Fibroblast of lung (primary cell): Measurements from ENCODE around the gene RPS27.

Experiments
- EZH2 ChIP-seq: IDR thresholded peaks from 2 replicates; pipeline ENCODE4 v1.5.1; 2012; ENCODE audit warnings: low read length, control low read depth, mild to moderate bottlenecking; ENCODE audit errors: missing control alignments
- TF ChIP-seq, protein P1 (sequence below), 2 donors: IDR thresholded peaks in 1 of 2; conservative IDR thresholded peaks in 1 of 2; 1 replicate in 1 of 2; 2 replicates in 1 of 2; pipeline ENCODE4 v1.5.1; 2011 to 2012; ENCODE audit warnings: low read length in 2 of 2, control low read depth in 1 of 2, inconsistent platforms in 1 of 2, low read depth in 1 of 2, mild to moderate bottlenecking in 1 of 2

DNA sequence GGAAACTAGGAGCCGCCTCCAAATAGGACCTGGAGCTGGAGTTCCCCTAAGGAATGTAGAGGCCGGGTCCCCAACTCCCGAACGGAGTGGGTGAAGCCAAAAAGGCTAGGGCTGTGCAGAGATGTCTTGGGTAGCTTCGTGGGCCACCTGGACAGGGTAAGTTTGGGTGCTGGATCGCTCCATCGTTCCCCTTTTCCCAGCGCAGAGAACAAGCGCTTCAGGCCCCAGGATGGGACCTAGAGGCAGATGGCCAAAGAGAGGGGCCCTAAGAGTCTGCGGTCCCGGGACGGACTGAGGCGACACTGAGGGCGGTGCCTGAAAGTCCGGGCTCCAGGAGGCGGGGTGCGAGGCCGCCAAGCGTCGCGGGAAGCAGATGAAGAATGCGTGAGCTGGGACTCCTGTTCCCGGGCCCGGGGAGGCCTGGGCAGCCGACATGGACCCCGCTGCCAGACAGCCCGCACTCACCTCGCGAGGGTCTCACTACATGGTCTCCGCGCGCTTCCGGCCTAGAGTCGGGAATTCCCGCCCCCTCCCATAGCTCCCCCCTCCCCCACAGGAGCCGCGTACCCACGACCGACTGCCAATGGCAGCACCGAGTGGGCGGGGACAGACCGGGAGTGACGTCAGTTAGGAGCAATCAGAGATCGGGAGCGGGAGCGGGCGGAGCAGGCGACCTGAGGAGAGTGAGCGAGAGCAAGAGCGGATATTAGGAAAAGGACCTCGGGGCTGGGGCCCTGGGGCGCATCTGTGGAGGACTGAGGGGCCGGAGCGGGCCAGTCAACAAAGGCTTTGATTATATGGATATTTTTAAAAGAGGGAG lies 27.3 kb upstream of the RPS27 start, which contains the start of gene SLC39A1:
- TF ChIP-seq, protein P1, sequence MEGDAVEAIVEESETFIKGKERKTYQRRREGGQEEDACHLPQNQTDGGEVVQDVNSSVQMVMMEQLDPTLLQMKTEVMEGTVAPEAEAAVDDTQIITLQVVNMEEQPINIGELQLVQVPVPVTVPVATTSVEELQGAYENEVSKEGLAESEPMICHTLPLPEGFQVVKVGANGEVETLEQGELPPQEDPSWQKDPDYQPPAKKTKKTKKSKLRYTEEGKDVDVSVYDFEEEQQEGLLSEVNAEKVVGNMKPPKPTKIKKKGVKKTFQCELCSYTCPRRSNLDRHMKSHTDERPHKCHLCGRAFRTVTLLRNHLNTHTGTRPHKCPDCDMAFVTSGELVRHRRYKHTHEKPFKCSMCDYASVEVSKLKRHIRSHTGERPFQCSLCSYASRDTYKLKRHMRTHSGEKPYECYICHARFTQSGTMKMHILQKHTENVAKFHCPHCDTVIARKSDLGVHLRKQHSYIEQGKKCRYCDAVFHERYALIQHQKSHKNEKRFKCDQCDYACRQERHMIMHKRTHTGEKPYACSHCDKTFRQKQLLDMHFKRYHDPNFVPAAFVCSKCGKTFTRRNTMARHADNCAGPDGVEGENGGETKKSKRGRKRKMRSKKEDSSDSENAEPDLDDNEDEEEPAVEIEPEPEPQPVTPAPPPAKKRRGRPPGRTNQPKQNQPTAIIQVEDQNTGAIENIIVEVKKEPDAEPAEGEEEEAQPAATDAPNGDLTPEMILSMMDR (conservative IDR thresholded peaks at IDR 0.05 in 1 of 2, IDR thresholded peaks at IDR 0.05 in 1 of 2; ENCODE audit: low read depth in 1 of 2, low read length in 2 of 2): no peak
- no peak for TF ChIP-seq EZH2
